Keratinocyte (primary cell): ENCODE results near the gene OSBPL8. TPM values are rescaled to one million over a fixed set of nuclear protein-coding genes. Genes with fewer than 3 reads are reported as not detected.
A peak's percentile ranks its signal among the peaks of the same experiment; 100 is the strongest.

Experiments used
- DNase-seq: peaks from one replicate; pipeline ENCODE4 v3.0.0-alpha.2; 2011; ENCODE audit warnings: low read depth, missing footprints, low spot score
- FAIRE-seq: peaks from 2 replicates; lab custom pipeline; 2011; peaks lifted over from hg19 to GRCh38; lab: Jason Lieb, UNC
- H2AFZ ChIP-seq: 2 replicates; pipeline ENCODE4 v1.6.0; 2012; ENCODE audit warnings: low read length, control low read depth, inconsistent platforms; ENCODE audit not compliant: control insufficient read depth
- H3K27ac ChIP-seq: 2 replicates; pipeline ENCODE4 v1.5.1; 2011; ENCODE audit warnings: low read length; ENCODE audit not compliant: control insufficient read depth, insufficient read depth
- H3K27me3 ChIP-seq: 3 replicates; pipeline ENCODE4 v1.6.0; 2011; ENCODE audit warnings: low read length; ENCODE audit not compliant: control insufficient read depth, insufficient read depth; ENCODE audit errors: extremely low read depth
- H3K36me3 ChIP-seq, 2 experiments: 2 replicates in 1 of 2; 3 replicates in 1 of 2; pipeline ENCODE4 v1.5.1; 2011; ENCODE audit warnings: low read length in 2 of 2, mild to moderate bottlenecking in 1 of 2; ENCODE audit not compliant: control insufficient read depth in 2 of 2, insufficient read depth in 2 of 2; ENCODE audit errors: extremely low read depth in 1 of 2
- H3K4me1 ChIP-seq: 3 replicates; pipeline ENCODE4 v1.5.1; 2011; ENCODE audit warnings: low read length; ENCODE audit not compliant: control insufficient read depth, insufficient read depth; ENCODE audit errors: extremely low read depth
- H3K4me2 ChIP-seq: 3 replicates; pipeline ENCODE4 v1.6.0; 2011; ENCODE audit warnings: low read depth, low read length; ENCODE audit not compliant: control insufficient read depth, insufficient read depth; ENCODE audit errors: extremely low read depth
- H3K4me3 ChIP-seq, 3 experiments: fragments of 200-600 bp in 1 of 3; sonication (generic) in 1 of 3; 2 replicates in 2 of 3; 3 replicates in 1 of 3; pipeline ENCODE4 v1.5.1; 2011 to 2016; ENCODE audit warnings: low read length in 3 of 3, mild to moderate bottlenecking in 3 of 3, control low read depth in 2 of 3, inconsistent platforms in 1 of 3, low read depth in 1 of 3, mixed read lengths in 1 of 3, mixed run types in 1 of 3, moderate library complexity in 1 of 3; ENCODE audit not compliant: control insufficient read depth in 2 of 3, insufficient read depth in 2 of 3; ENCODE audit errors: extremely low read depth in 1 of 3
- H3K79me2 ChIP-seq: 2 replicates; pipeline ENCODE4 v1.6.0; 2012; ENCODE audit warnings: low read length; ENCODE audit not compliant: control insufficient read depth, insufficient read depth
- H3K9ac ChIP-seq: 3 replicates; pipeline ENCODE4 v1.6.0; 2011; ENCODE audit warnings: low read length; ENCODE audit not compliant: control insufficient read depth, insufficient read depth; ENCODE audit errors: extremely low read depth
- H3K9me1 ChIP-seq: 3 replicates; pipeline ENCODE4 v1.6.0; 2011; ENCODE audit warnings: low read length; ENCODE audit not compliant: control insufficient read depth, insufficient read depth; ENCODE audit errors: extremely low read depth
- H3K9me3 ChIP-seq: 2 replicates; pipeline ENCODE4 v1.5.1; 2012; ENCODE audit warnings: low read depth, low read length; ENCODE audit not compliant: control insufficient read depth
- H4K20me1 ChIP-seq: 3 replicates; pipeline ENCODE4 v1.6.0; 2011; ENCODE audit warnings: low read length; ENCODE audit not compliant: control insufficient read depth, insufficient read depth; ENCODE audit errors: extremely low read depth
- CTCF ChIP-seq, 3 experiments: IDR thresholded peaks in 1 of 3; conservative IDR thresholded peaks in 1 of 3; optimal IDR thresholded peaks in 1 of 3; 2 replicates in 2 of 3; 3 replicates in 1 of 3; pipeline versions ENCODE3 to v1.5.1; 2011; ENCODE audit warnings: low read length in 3 of 3, mild to moderate bottlenecking in 3 of 3, moderate library complexity in 2 of 3, control low read depth in 1 of 3, inconsistent platforms in 1 of 3; ENCODE audit not compliant: insufficient read depth in 2 of 3; ENCODE audit errors: extremely low read depth in 1 of 3
- EZH2 ChIP-seq: IDR thresholded peaks from one replicate; pipeline ENCODE4 v1.6.1; 2012; ENCODE audit warnings: inconsistent platforms, mild to moderate bottlenecking, low read length, moderate library complexity
- dilution Hi-C: fragments of 300-500 bp; cut with MboI; formaldehyde crosslinking; loops from one replicate; pipeline ENCODE4 v1.7.0; 2020; ENCODE audit warnings: low sequenced_read_pairs; ENCODE audit not compliant: extremely low pct_ligation_motif_present
- polyA plus RNA-seq, 5 experiments: library from polyadenylated mRNA; depleted of rRNA in 3 of 5; stranded (reverse) in 3 of 5; stranded (forward) in 1 of 5; unstranded in 1 of 5; fragments of >200 nt; gene quantifications; 1 replicate in 1 of 5; 2 replicates in 3 of 5; 3 replicates in 1 of 5; pipeline versions ENCODE4 v1.2.1 to v1.2.3, GENCODE V29; 2011 to 2012; ENCODE audit warnings: missing spikeins in 2 of 5, low read depth in 1 of 5, low replicate concordance in 1 of 5

The OSBPL8 gene
- polyA plus RNA-seq, 1 donor (not counting 4 experiments of a cell fraction or from before 2014, with no cell fraction given) = 33.7 TPM

- dilution Hi-C loops = no loop called here
- H3K4me1 ChIP-seq = peaks cover 20% of the 10 kb centered on the region
- FAIRE-seq = no peak
- no peak overlapping the region for H2AFZ ChIP-seq
- no peak overlapping the region for H3K9ac ChIP-seq
- no peak for DNase-seq
- H3K9me3 ChIP-seq = no peaks in the 10 kb centered on the region
- no peak for TF ChIP-seq CTCF (optimal IDR thresholded peaks at IDR 0.05 in 1 of 3, IDR thresholded peaks at IDR 0.05 in 1 of 3, conservative IDR thresholded peaks at IDR 0.05 in 1 of 3; ENCODE audit: extremely low read depth in 1 of 3, insufficient read depth in 2 of 3, low read length in 3 of 3)
- TF ChIP-seq EZH2 = no peak
- H3K79me2 ChIP-seq = peaks cover 55% of the 10 kb centered on the region
- H4K20me1 ChIP-seq = no peaks in the 10 kb centered on the region
- H3K4me2 ChIP-seq = no peak overlapping the region
- no peaks in the 10 kb centered on the region for H3K9me1 ChIP-seq
- H3K27me3 ChIP-seq = no peaks in the 10 kb centered on the region
- no peaks in the 10 kb centered on the region for H3K36me3 ChIP-seq
- H3K4me3 ChIP-seq = no peak overlapping the region
- no peak overlapping the region for H3K27ac ChIP-seq
Observed at GRCh38 chr12:76545486-76545885, 14.1 kb downstream of the OSBPL8 start.

GRCh38 chr12:76544601-76545261, 14.8 kb downstream of the OSBPL8 start:
- FAIRE-seq = no peak
- Histone ChIP-seq H3K79me2 (peaks cover 58% of the 10 kb centered on the region), H3K36me3 (no peaks in the 10 kb centered on the region), H3K4me2 (peak overlapping the region; percentile 56), H3K4me3 (peak overlapping the region in 1 of 3 experiments; percentile 20), H2AFZ (no peak overlapping the region), H4K20me1 (no peaks in the 10 kb centered on the region), H3K27ac (no peak overlapping the region), H3K9me1 (no peaks in the 10 kb centered on the region), H3K4me1 (peaks cover 20% of the 10 kb centered on the region), H3K9ac (no peak overlapping the region), H3K9me3 (no peaks in the 10 kb centered on the region), H3K27me3 (no peaks in the 10 kb centered on the region)
- dilution Hi-C loops = no loop called here
- DNase-seq = no peak
- no peak for TF ChIP-seq CTCF (optimal IDR thresholded peaks at IDR 0.05 in 1 of 3, IDR thresholded peaks at IDR 0.05 in 1 of 3, conservative IDR thresholded peaks at IDR 0.05 in 1 of 3; ENCODE audit: extremely low read depth in 1 of 3, insufficient read depth in 2 of 3, low read length in 3 of 3)
- no peak for TF ChIP-seq EZH2
